HG03066 (cell line): ENCODE results near the gene HFE.

Experiments used
- ATAC-seq: cut with Tn5 transposase; IDR thresholded peaks from one replicate; pipeline ENCODE4 v1.9.1; 2021; ENCODE audit warnings: low read depth; ENCODE audit not compliant: unreplicated experiment

HFE gene

DNA sequence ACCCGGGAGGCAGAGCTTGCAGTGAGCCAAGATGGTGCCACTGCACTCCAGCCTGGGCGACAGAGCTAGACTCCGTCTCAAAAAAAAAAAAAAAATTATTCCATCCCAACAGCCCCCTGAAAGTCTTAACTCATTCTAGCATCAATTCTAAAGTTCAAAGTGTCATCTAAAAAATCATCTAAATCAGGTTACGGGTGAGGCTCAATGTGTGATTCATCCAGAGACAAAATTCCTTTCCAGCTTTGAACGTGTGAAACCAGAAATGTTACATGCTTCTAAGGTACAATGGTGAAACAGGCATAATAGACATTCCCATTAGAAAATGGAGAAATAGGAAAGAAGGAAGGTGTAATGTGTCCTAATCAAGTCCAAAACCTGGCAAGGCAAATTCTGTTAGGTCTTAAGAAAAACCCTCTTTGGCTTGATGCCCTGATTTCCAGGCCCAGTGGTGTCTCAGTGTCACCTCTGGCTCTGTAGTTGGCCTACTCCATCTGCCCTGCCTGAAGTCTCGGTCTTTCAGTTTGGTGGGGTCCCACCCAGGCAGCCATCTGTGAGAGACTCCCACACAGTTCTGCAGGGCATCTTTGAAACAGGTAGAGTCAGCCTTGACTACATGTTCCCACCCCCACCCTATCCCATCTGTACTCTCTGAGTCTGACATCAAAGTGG lies 43.5 kb downstream of the HFE start:
- no peak for ATAC-seq

DNA sequence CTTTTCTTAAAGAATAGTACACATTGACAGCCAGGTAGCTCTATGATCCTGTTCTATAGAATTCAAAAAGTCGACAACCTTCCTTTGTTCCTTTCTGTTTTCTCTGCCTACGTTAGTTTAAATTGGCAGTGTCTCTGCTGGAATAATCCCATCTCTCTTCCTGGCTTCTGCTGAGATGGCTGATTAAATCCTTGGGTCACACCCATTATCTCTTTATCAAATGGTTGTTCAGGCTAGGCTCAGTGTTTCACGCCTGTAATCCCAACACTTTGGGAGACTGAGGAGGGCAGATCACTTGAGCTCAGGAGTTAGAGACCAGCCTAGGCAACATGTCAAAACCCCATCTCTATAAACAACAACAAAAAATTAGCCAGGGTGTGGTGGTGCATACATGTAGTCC lies 44.4 kb downstream of the HFE start:
- ATAC-seq = no peak

DNA sequence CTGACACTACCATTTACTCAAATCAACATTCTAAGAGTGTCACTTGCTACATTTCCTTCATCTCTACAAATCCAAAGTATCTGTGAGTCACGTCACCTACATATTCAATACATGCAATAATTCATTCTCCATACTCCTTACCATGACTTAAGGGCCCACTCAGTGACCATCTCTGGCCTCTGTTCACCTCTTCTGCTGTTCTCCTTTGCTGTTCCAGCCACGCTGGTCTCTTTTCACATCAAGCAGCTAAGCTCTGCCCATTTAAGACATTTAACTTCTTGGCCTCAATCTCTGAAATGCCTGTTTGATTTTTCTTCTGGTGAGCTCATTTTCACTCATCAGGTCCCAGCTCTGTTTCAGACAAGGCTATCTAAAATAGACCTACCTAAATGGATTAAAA lies 46.5 kb downstream of the HFE start:
- ATAC-seq = no peak

GRCh38 chr6:26136321-26136720 lies 49.1 kb downstream of the HFE start:
- no peak for ATAC-seq

DNA sequence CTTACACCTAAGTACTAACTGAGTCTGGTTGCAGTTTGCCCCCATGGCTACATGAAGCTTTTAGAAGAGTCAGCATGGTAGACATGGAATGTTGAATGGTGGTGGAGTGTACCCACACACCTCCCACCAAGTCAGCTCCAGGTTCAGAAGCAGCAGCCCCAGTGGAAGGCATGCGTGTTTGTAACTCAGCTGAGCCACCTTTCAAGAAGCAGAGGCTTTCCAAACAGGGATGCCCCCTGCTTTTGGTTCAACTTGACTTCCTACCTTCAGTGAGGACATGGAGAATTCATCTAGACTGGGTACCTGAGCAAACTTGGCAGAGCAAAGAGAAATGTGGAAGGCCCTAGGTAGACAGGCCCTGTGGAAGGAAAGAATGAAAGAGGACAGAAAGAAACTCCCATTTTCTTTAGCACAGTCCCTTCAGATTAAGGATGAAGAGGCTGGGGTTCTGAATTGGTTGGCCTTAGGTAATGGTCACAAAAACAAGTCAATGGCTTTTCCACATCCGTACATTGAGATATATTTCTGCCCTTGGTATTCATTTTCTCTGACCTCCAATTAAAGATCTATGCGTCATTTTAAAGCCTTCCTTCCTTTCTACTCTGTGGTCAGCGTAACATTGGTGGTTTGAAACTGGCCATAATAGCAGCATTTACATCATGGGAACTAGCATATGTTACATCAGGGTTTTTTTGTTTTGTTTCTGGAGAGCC lies 53.2 kb downstream of the HFE start:
- no peak for ATAC-seq

DNA sequence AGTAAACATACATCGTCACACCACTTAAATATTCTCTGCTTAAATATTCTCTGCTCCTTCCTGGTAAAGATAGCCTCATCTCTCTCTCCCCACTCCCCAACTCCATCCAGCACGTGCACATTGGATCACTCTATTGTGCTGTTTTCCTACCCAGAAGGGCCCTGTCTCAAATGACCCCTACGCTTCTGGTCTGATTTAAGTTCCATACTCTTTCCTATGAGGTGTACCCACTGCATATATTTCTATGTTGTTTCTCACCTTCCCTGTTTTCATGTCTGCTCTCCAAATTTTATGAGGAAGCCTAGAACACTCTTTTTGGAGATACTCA lies 53.7 kb downstream of the HFE start:
- ATAC-seq = no peak

- ATAC-seq = no peak
Observed at GRCh38 chr6:26141378-26141904, 54.2 kb downstream of the HFE start.

- ATAC-seq = no peak
Observed at GRCh38 chr6:26142026-26142425, 54.8 kb downstream of the HFE start.
